HUDEP-2 (cell line): ENCODE data around the gene TBC1D32.
"Not testable (repeated sequence)": the region's sequence is repeated elsewhere in the genome, so short reads cannot be mapped to it uniquely, and the experiment has no call there.

Experiments used
- DNase-seq, 76 experiments: peaks; one replicate each; lab custom pipeline; 2025; ENCODE audit not compliant: unreplicated experiment in 76 of 76; lab: John Stamatoyannopoulos, UW

TBC1D32 gene

GRCh38 chr6:121236984-121237383 lies 97.3 kb downstream of the TBC1D32 start:
- DNase-seq: no peak

- DNase-seq: peak in 4 of 76 experiments; percentile 5 to 25 (median 16)
Observed at GRCh38 chr6:121235386-121235785, 98.9 kb downstream of the TBC1D32 start.

GRCh38 chr6:121223930-121224329 lies 110.3 kb downstream of the TBC1D32 start:
- no peak for DNase-seq

- no peak for DNase-seq
Observed at GRCh38 chr6:121223212-121223611, 111.1 kb downstream of the TBC1D32 start.

- no peak for DNase-seq
Observed at GRCh38 chr6:121222656-121223055, 111.6 kb downstream of the TBC1D32 start.

- no peak for DNase-seq
Observed at GRCh38 chr6:121216928-121217327, 117.4 kb downstream of the TBC1D32 start.

GRCh38 chr6:121213341-121213740 lies 120.9 kb downstream of the TBC1D32 start:
- not testable (repeated sequence) for DNase-seq

- peak in 1 of 76 experiments; percentile 24 for DNase-seq
Observed at GRCh38 chr6:121210943-121211342, 123.3 kb downstream of the TBC1D32 start.

GRCh38 chr6:121205569-121205968 lies 128.7 kb downstream of the TBC1D32 start:
- DNase-seq: no peak

- DNase-seq: no peak
Observed at GRCh38 chr6:121201105-121201504, 133.2 kb downstream of the TBC1D32 start.

- not testable (repeated sequence) for DNase-seq
Observed at GRCh38 chr6:121196042-121196441, 138.2 kb downstream of the TBC1D32 start.

- no peak for DNase-seq
Observed at GRCh38 chr6:121190122-121190521, 144.2 kb downstream of the TBC1D32 start.

GRCh38 chr6:121188356-121188755 lies 145.9 kb downstream of the TBC1D32 start:
- no peak for DNase-seq

GRCh38 chr6:121187833-121188200 lies 146.5 kb downstream of the TBC1D32 start:
- DNase-seq: no peak

- no peak for DNase-seq
Observed at GRCh38 chr6:121187200-121187832, 147.0 kb downstream of the TBC1D32 start.

- DNase-seq: no peak
Observed at GRCh38 chr6:121183742-121184141, 150.5 kb downstream of the TBC1D32 start.

- no peak for DNase-seq
Observed at GRCh38 chr6:121175827-121176226, 158.5 kb downstream of the TBC1D32 start.

GRCh38 chr6:121172451-121172850 lies 161.8 kb downstream of the TBC1D32 start:
- DNase-seq: not testable (repeated sequence)

GRCh38 chr6:121171879-121172278 lies 162.4 kb downstream of the TBC1D32 start:
- no peak for DNase-seq

- DNase-seq: no peak
Observed at GRCh38 chr6:121161886-121162285, 172.4 kb downstream of the TBC1D32 start.

GRCh38 chr6:121160276-121160675 lies 174.0 kb downstream of the TBC1D32 start:
- DNase-seq: no peak

- DNase-seq: no peak
Observed at GRCh38 chr6:121158891-121159290, 175.4 kb downstream of the TBC1D32 start.

- DNase-seq: no peak
Observed at GRCh38 chr6:121158438-121158837, 175.8 kb downstream of the TBC1D32 start.
